ENCODE data around the gene UBE2V1.

UBE2V1 gene

GRCh38 chr20:50152394-50153152 is 39.6 kb upstream of the UBE2V1 start:
- peaks cover 15% of the 10 kb centered on the region for H3K4me1 ChIP-seq (ENCODE audit: low read depth, poor library complexity, severe bottlenecking)
- H3K27ac ChIP-seq = no peak overlapping the region
- H3K79me2 ChIP-seq (ENCODE audit: insufficient read depth, low read depth) = peaks cover 18% of the 10 kb centered on the region; the same call in 1 of the 2 replicates

GRCh38 chr20:50151034-50151743 is 38.2 kb upstream of the UBE2V1 start:
- no peak overlapping the region for H3K4me2 ChIP-seq
- H3K9ac ChIP-seq = no peak overlapping the region
- no peak overlapping the region for H2AFZ ChIP-seq (ENCODE audit: low read depth)
- peaks cover 24% of the 10 kb centered on the region; the same call in 1 of the 2 replicates for H3K79me2 ChIP-seq (ENCODE audit: insufficient read depth, low read depth)
- no peak for TF ChIP-seq CTCF (conservative IDR thresholded peaks at IDR 0.05; ENCODE audit: low read depth, low read length)
- no peaks in the 10 kb centered on the region for H4K20me1 ChIP-seq (ENCODE audit: insufficient read depth)
- no peak overlapping the region for H3K4me3 ChIP-seq (IDR thresholded peaks at IDR 0.05; ENCODE audit: insufficient read depth, low read depth, low read length)
- no peaks in the 10 kb centered on the region for H3K27me3 ChIP-seq (ENCODE audit: insufficient read depth, low read depth)
- H3K36me3 ChIP-seq (ENCODE audit: insufficient read depth) = no peaks in the 10 kb centered on the region
- peaks cover 15% of the 10 kb centered on the region for H3K4me1 ChIP-seq (ENCODE audit: low read depth, poor library complexity, severe bottlenecking)
- no peak overlapping the region for H3K27ac ChIP-seq

More at GRCh38 chr20:50152394-50153152, 39.6 kb upstream of the UBE2V1 start:
- no peaks in the 10 kb centered on the region for H3K27me3 ChIP-seq (ENCODE audit: insufficient read depth, low read depth)
- H3K4me2 ChIP-seq = peak overlapping the region; percentile 100
- peak overlapping the region; percentile 75 for H3K9ac ChIP-seq
- no peak overlapping the region for H3K4me3 ChIP-seq (IDR thresholded peaks at IDR 0.05; ENCODE audit: insufficient read depth, low read depth, low read length)
- no peak for TF ChIP-seq CTCF (conservative IDR thresholded peaks at IDR 0.05; ENCODE audit: low read depth, low read length)
- no peaks in the 10 kb centered on the region for H3K36me3 ChIP-seq (ENCODE audit: insufficient read depth)
- no peaks in the 10 kb centered on the region for H4K20me1 ChIP-seq (ENCODE audit: insufficient read depth)
- H2AFZ ChIP-seq (ENCODE audit: low read depth) = peak overlapping the region; percentile 84; the same call in 1 of the 2 replicates

- H2AFZ ChIP-seq (ENCODE audit: low read depth) = no peak overlapping the region
- no peak for TF ChIP-seq CTCF (conservative IDR thresholded peaks at IDR 0.05; ENCODE audit: low read depth, low read length)
- H3K27ac ChIP-seq = no peak overlapping the region
- no peaks in the 10 kb centered on the region for H3K36me3 ChIP-seq (ENCODE audit: insufficient read depth)
- peaks cover 24% of the 10 kb centered on the region; the same call in 1 of the 2 replicates for H3K79me2 ChIP-seq (ENCODE audit: insufficient read depth, low read depth)
- no peak overlapping the region for H3K4me2 ChIP-seq
- H3K4me3 ChIP-seq (IDR thresholded peaks at IDR 0.05; ENCODE audit: insufficient read depth, low read depth, low read length) = no peak overlapping the region
- H3K4me1 ChIP-seq (ENCODE audit: low read depth, poor library complexity, severe bottlenecking) = peaks cover 15% of the 10 kb centered on the region
- no peak overlapping the region for H3K9ac ChIP-seq
- H4K20me1 ChIP-seq (ENCODE audit: insufficient read depth) = no peaks in the 10 kb centered on the region
- no peaks in the 10 kb centered on the region for H3K27me3 ChIP-seq (ENCODE audit: insufficient read depth, low read depth)
Measured at GRCh38 chr20:50149481-50150254, 36.7 kb upstream of the UBE2V1 start.
